Measurements from ENCODE around the gene HMGA1. TPM values are rescaled to one million over a fixed set of nuclear protein-coding genes. Genes with fewer than 3 reads are reported as not detected.

HMGA1 gene
- polyA plus RNA-seq, 3 donors: 11.4 to 37.9 (median 17.6) TPM

DNA sequence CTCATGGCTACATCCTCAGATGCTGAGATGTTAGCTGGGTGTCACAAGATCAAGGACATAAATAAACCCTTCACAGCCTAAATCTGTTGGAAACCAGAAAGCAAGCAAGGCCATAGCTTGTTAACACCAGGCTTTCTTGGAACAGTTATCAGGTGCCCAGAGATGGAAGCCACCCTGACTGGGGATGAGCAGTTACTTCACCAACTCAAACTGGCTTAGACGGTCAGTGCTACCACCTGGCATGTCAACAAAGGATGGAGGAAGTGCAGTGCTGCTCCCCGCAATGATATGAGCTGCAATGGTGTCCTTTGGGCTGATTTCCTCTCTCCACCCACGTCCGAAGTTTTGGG lies 41.1 kb downstream of the HMGA1 start:
- no peaks in the 10 kb centered on the region for H4K20me1 ChIP-seq (ENCODE audit: insufficient read depth, low read length)
- no peak overlapping the region for H3K27ac Mint-ChIP-seq
- WGBS (ENCODE audit: insufficient coverage): 71% methylated on average over 1 of the region's 4 CpGs

DNA sequence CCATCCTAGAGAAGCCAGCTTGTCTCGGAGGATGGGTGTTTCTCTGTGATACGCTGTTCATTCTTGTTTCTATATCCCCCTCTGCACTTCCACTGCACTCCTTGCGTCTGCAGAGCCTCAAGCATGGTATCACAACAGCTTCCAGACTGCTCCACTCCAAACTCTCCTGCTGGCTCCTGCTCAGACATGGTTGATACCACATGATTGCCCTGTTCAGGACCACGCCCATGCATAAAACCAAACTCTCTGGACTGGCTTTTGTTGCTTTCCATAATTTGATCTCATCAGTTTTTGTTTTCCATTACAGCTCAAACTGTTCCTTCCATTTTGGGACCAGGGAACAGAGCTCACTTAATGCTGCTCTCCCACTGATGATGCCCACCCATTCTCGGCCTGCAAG lies 42.2 kb downstream of the HMGA1 start:
- H3K4me1 Mint-ChIP-seq: peaks cover 67% of the 10 kb centered on the region
- H3K27ac Mint-ChIP-seq: peak overlapping the region; percentile 27 to 81 (median 55)
- no peaks in the 10 kb centered on the region for H3K9me3 Mint-ChIP-seq
- Histone ChIP-seq H3K4me2 (replicated peaks; ENCODE audit: extremely low read depth, low read length, poor library complexity, severe bottlenecking) (peak overlapping the region; percentile 42), H3K9me3 (replicated peaks in 1 of 2; ENCODE audit: control insufficient read depth in 1 of 2, insufficient read depth in 1 of 2, low read length in 2 of 2) (no peaks in the 10 kb centered on the region), H3K36me3 (replicated peaks in 1 of 2; ENCODE audit: control insufficient read depth in 1 of 2, insufficient read depth in 2 of 2, low read length in 2 of 2) (peaks cover 2 to 44% of the 10 kb centered on the region in 2 donors), H4K20me1 (ENCODE audit: insufficient read depth, low read length) (no peaks in the 10 kb centered on the region), H3K27ac (ENCODE audit: low read depth in 1 of 2, low read length in 2 of 2) (peak overlapping the region; percentile 24 to 74), H3K27me3 (ENCODE audit: control insufficient read depth in 2 of 2, insufficient read depth in 2 of 2, low read length in 2 of 2) (no peaks in the 10 kb centered on the region), H2AFZ (ENCODE audit: insufficient read depth, low read depth, low read length, poor library complexity, severe bottlenecking) (no peak overlapping the region), H3K79me2 (ENCODE audit: insufficient read depth, low read length) (peaks cover 14% of the 10 kb centered on the region), H3K9ac (ENCODE audit: insufficient read depth, low read length, poor library complexity, severe bottlenecking) (no peak overlapping the region), H3K4me1 (ENCODE audit: control insufficient read depth in 1 of 2, insufficient read depth in 2 of 2, low read length in 2 of 2) (peaks cover 42 to 44% of the 10 kb centered on the region in 2 donors), H3K4me3 (replicated peaks in 1 of 3; ENCODE audit: low read depth in 2 of 3, low read length in 3 of 3) (peak overlapping the region in 1 of 3 experiments; percentile 22)
- peaks cover 46 to 59% of the 10 kb centered on the region in 2 donors for H3K36me3 Mint-ChIP-seq
- TF ChIP-seq, protein P1, sequence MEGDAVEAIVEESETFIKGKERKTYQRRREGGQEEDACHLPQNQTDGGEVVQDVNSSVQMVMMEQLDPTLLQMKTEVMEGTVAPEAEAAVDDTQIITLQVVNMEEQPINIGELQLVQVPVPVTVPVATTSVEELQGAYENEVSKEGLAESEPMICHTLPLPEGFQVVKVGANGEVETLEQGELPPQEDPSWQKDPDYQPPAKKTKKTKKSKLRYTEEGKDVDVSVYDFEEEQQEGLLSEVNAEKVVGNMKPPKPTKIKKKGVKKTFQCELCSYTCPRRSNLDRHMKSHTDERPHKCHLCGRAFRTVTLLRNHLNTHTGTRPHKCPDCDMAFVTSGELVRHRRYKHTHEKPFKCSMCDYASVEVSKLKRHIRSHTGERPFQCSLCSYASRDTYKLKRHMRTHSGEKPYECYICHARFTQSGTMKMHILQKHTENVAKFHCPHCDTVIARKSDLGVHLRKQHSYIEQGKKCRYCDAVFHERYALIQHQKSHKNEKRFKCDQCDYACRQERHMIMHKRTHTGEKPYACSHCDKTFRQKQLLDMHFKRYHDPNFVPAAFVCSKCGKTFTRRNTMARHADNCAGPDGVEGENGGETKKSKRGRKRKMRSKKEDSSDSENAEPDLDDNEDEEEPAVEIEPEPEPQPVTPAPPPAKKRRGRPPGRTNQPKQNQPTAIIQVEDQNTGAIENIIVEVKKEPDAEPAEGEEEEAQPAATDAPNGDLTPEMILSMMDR (IDR thresholded peaks at IDR 0.05): no peak
- peak overlapping the region in 1 of 2 donors; percentile 69 for H3K4me3 Mint-ChIP-seq
- peaks cover 0 to 1% (median 0%) of the 10 kb centered on the region in 3 donors for H3K27me3 Mint-ChIP-seq (ENCODE audit: low read depth in 3 of 3)
- no peak for DNase-seq
- 78% methylated on average over 5 of the region's 5 CpGs for WGBS (ENCODE audit: insufficient coverage)
- intact Hi-C loops (cut with micrococcal nuclease): no loop called here

More for the DNA sequence above, 41.1 kb downstream of the HMGA1 start:
- H3K79me2 ChIP-seq (ENCODE audit: insufficient read depth, low read length): peaks cover 7% of the 10 kb centered on the region
- no peak overlapping the region for H3K4me2 ChIP-seq (replicated peaks; ENCODE audit: extremely low read depth, low read length, poor library complexity, severe bottlenecking)
- intact Hi-C loops (cut with micrococcal nuclease): no loop called here
- Mint-ChIP-seq H3K4me3 (no peak overlapping the region), H3K9me3 (peaks cover 0 to 1% (median 0%) of the 10 kb centered on the region in 7 donors), H3K4me1 (peaks cover 67% of the 10 kb centered on the region), H3K27me3 (ENCODE audit: low read depth in 3 of 3) (peaks cover 0 to 1% (median 0%) of the 10 kb centered on the region in 3 donors), H3K36me3 (peaks cover 45 to 59% of the 10 kb centered on the region in 2 donors)
- no peak overlapping the region for H3K27ac ChIP-seq (ENCODE audit: low read depth in 1 of 2, low read length in 2 of 2)
- H3K9ac ChIP-seq (ENCODE audit: insufficient read depth, low read length, poor library complexity, severe bottlenecking): no peak overlapping the region
- peaks cover 42 to 44% of the 10 kb centered on the region in 2 donors for H3K4me1 ChIP-seq (ENCODE audit: control insufficient read depth in 1 of 2, insufficient read depth in 2 of 2, low read length in 2 of 2)
- TF ChIP-seq, protein P1 (IDR thresholded peaks at IDR 0.05): no peak
- DNase-seq: no peak
- peaks cover 2 to 44% of the 10 kb centered on the region in 2 donors for H3K36me3 ChIP-seq (replicated peaks in 1 of 2; ENCODE audit: control insufficient read depth in 1 of 2, insufficient read depth in 2 of 2, low read length in 2 of 2)
- no peak overlapping the region for H2AFZ ChIP-seq (ENCODE audit: insufficient read depth, low read depth, low read length, poor library complexity, severe bottlenecking)
- no peaks in the 10 kb centered on the region for H3K9me3 ChIP-seq (replicated peaks in 1 of 2; ENCODE audit: control insufficient read depth in 1 of 2, insufficient read depth in 1 of 2, low read length in 2 of 2)
- H3K4me3 ChIP-seq (replicated peaks in 1 of 3; ENCODE audit: low read depth in 2 of 3, low read length in 3 of 3): no peak overlapping the region
- H3K27me3 ChIP-seq (ENCODE audit: control insufficient read depth in 2 of 2, insufficient read depth in 2 of 2, low read length in 2 of 2): no peaks in the 10 kb centered on the region
